Esophagus muscularis mucosa (tissue), 4 donors: ENCODE results near the gene MAGI3. TPM values are rescaled to one million over a fixed set of nuclear protein-coding genes. Genes with fewer than 3 reads are reported as not detected.

Source experiments
- DNase-seq: peaks from one replicate; pipeline ENCODE4 v3.0.0-alpha.2; 2017; ENCODE audit errors: extremely low spot score
- H3K27ac ChIP-seq, 4 donors: fragments of 200-600 bp; sonication (generic); replicated peaks in 1 of 4; 1 replicate in 3 of 4; 2 replicates in 1 of 4; pipeline ENCODE4 v1.5.1; 2016 to 2019; ENCODE audit warnings: mild to moderate bottlenecking in 1 of 4
- H3K27me3 ChIP-seq, 4 donors: fragments of 200-600 bp; sonication (generic); one replicate each; pipeline versions ENCODE4 v1.5.1 to v1.6.0; 2016 to 2019
- H3K36me3 ChIP-seq, 4 donors: fragments of 200-600 bp; sonication (generic); one replicate each; pipeline ENCODE4 v1.5.1; 2016 to 2019
- H3K4me1 ChIP-seq, 4 donors: fragments of 200-600 bp; sonication (generic); one replicate each; pipeline ENCODE4 v1.5.1; 2016 to 2019
- H3K4me3 ChIP-seq, 4 donors: fragments of 200-600 bp; sonication (generic); 1 replicate in 2 of 4; 2 replicates in 2 of 4; pipeline ENCODE4 v1.5.1; 2016 to 2019; ENCODE audit warnings: mild to moderate bottlenecking in 4 of 4, moderate library complexity in 1 of 4
- H3K9me3 ChIP-seq, 4 donors: fragments of 200-600 bp; sonication (generic); 1 replicate in 3 of 4; 2 replicates in 1 of 4; pipeline ENCODE4 v1.5.1; 2016 to 2019
- EP300 ChIP-seq: sonication (generic); formaldehyde crosslinking; IDR thresholded peaks from one replicate; pipeline ENCODE4 v1.6.1; 2017; ENCODE audit warnings: antibody characterized with exemption
- POLR2A ChIP-seq: fragments of 450-650 bp; IDR thresholded peaks from one replicate; pipeline ENCODE4 v1.6.1; 2017; ENCODE audit warnings: antibody characterized with exemption, moderate library complexity, mild to moderate bottlenecking, low read depth
- POLR2AphosphoS5 ChIP-seq, 2 donors: sonication (generic); formaldehyde crosslinking; IDR thresholded peaks; one replicate each; pipeline ENCODE4 v1.6.1; 2017; ENCODE audit warnings: antibody characterized with exemption in 2 of 2
- WGBS: methylation state at CpG from one replicate; pipeline ENCODE4 v1.1.5; 2018; 5-methylcytosine and 5-hydroxymethylcytosine counted together
- intact Hi-C: fragments of 100-400 bp; cut with DNase I; formaldehyde crosslinking; loops from one replicate; pipeline ENCODE4 v1.15.1; 2023
- total RNA-seq, 4 donors: library from RNA; depleted of rRNA; stranded (reverse); fragments of >200 nt; gene quantifications; one replicate each; pipeline versions ENCODE4 v1.1.0 to v1.2.1, GENCODE V29; 2016
- TF ChIP-seq, protein P1 (sequence below), 3 experiments: fragments of 200-600 bp in 2 of 3; fragments of 450-650 bp in 1 of 3; sonication (generic) in 2 of 3; IDR thresholded peaks; one replicate each; pipeline ENCODE4 v1.5.1; 2017 to 2019; ENCODE audit warnings: antibody characterized with exemption in 3 of 3, mild to moderate bottlenecking in 2 of 3, moderate library complexity in 1 of 3

Gene MAGI3
- total RNA-seq, 4 donors from 2014 or later, result 14.6 to 21.7 (median 16.4) TPM

DNA sequence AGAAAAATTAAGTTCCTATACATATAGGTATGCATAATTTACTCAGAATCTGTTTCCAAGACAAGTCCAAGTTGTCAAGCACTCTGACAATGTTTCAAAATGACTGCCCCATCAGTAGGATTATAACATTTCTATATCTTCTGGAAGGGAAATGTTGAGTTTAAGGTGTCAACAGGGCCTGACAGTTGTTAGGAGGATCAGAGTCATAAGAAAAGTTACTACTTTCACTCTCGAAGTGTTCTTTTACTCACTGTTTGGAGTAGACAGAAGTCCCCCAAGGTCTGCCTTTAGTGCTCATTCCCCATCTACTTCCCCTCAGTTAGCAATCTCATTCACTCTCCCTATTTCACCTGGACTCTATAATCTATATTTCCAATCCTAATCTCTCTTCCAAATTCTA is 20.6 kb upstream of the MAGI3 start:
- H3K4me1 ChIP-seq, result no peaks in the 10 kb centered on the region
- intact Hi-C loops, result loop anchor here (10.0 kb wide), 1 partner anchor 315 kb away; no protein-coding TSS in a partner anchor
- no peak overlapping the region for H3K4me3 ChIP-seq
- TF ChIP-seq, protein P1, sequence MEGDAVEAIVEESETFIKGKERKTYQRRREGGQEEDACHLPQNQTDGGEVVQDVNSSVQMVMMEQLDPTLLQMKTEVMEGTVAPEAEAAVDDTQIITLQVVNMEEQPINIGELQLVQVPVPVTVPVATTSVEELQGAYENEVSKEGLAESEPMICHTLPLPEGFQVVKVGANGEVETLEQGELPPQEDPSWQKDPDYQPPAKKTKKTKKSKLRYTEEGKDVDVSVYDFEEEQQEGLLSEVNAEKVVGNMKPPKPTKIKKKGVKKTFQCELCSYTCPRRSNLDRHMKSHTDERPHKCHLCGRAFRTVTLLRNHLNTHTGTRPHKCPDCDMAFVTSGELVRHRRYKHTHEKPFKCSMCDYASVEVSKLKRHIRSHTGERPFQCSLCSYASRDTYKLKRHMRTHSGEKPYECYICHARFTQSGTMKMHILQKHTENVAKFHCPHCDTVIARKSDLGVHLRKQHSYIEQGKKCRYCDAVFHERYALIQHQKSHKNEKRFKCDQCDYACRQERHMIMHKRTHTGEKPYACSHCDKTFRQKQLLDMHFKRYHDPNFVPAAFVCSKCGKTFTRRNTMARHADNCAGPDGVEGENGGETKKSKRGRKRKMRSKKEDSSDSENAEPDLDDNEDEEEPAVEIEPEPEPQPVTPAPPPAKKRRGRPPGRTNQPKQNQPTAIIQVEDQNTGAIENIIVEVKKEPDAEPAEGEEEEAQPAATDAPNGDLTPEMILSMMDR (IDR thresholded peaks at IDR 0.05), result no peak
- TF ChIP-seq POLR2A, result no peak
- no peak for TF ChIP-seq EP300
- no peak for TF ChIP-seq POLR2AphosphoS5 (IDR thresholded peaks at IDR 0.05)
- H3K36me3 ChIP-seq, result no peaks in the 10 kb centered on the region
- H3K27ac ChIP-seq, result no peak overlapping the region
- DNase-seq, result no peak
- WGBS, result 65% methylated on average over 1 of the region's 1 CpG
- no peaks in the 10 kb centered on the region for H3K9me3 ChIP-seq
- no peaks in the 10 kb centered on the region for H3K27me3 ChIP-seq

DNA sequence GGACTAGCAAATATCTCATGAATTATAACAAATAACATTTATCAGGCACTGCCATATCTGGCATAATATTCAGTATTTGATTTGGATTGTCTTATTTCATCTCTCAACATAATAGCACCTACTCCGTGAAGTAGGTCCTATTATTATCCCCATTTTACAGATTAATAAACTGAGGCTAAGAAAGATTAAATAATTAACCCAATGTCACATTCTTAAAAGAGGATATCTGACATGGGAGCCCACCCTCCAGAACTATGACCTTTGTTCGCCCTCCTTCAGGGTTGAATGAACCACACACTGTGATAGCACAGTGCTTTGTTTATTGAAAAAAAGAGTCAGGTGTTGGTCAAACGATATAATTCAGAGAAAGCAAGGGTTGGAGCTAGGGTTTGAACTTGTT is 19.4 kb upstream of the MAGI3 start:
- Histone ChIP-seq H3K9me3 (no peaks in the 10 kb centered on the region), H3K4me3 (no peak overlapping the region), H3K27ac (no peak overlapping the region), H3K4me1 (peaks cover 0 to 7% (median 6%) of the 10 kb centered on the region in 4 donors), H3K27me3 (no peaks in the 10 kb centered on the region), H3K36me3 (no peaks in the 10 kb centered on the region)
- no peak for DNase-seq
- TF ChIP-seq, protein P1 (IDR thresholded peaks at IDR 0.05), result no peak
- TF ChIP-seq POLR2AphosphoS5 (IDR thresholded peaks at IDR 0.05), result no peak
- no peak for TF ChIP-seq POLR2A
- intact Hi-C loops, result loop anchor here (10.0 kb wide), 1 partner anchor 314 kb away; no protein-coding TSS in a partner anchor
- WGBS, result 81% methylated on average over 3 of the region's 3 CpGs

DNA sequence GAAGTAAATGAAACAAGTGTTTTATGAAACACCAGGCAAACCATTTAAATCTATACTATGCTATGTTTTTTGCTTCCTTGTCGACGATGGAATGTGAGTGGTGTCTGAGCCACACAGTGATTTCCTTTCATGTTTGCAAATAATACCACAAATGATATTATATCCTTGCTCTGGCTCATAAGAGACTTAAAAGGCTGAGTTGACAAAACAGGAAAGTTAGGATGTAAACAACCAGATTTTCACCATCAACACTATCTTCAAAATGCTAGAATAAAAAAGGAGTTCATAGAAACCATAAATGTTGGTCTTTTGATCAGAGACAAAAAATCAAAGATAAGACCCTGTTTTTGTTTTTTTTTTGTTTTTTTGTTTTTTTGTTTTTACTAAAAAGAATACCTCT is 17.8 kb upstream of the MAGI3 start:
- no peak for TF ChIP-seq POLR2A
- H3K4me3 ChIP-seq, result no peak overlapping the region
- no peaks in the 10 kb centered on the region for H3K27me3 ChIP-seq
- intact Hi-C loops, result loop anchor here (10.0 kb wide), 1 partner anchor 312 kb away; no protein-coding TSS in a partner anchor
- DNase-seq, result no peak
- no peaks in the 10 kb centered on the region for H3K9me3 ChIP-seq
- 80% methylated on average over 2 of the region's 2 CpGs for WGBS
- no peaks in the 10 kb centered on the region for H3K36me3 ChIP-seq
- no peak overlapping the region for H3K27ac ChIP-seq
- peaks cover 0 to 11% (median 8%) of the 10 kb centered on the region in 4 donors for H3K4me1 ChIP-seq

DNA sequence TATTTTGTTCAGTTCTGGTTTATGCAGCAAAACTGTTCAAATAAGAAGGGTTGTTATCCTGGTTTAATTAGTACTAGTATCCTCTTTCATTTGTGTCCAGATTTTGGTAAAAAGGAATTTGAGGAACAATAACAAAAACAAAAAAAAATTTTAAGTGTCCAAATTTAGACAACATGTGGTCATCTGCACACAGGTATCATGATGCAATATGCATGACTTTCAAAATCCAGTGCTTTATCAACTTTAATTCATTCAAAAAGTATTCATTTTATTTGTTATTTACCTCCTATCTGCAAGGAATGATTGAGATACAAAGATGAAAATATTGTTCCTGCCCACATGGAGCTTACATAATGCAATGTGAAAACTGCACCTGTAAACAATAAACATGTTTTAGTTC is 16.7 kb upstream of the MAGI3 start:
- no peak overlapping the region for H3K4me3 ChIP-seq

DNA sequence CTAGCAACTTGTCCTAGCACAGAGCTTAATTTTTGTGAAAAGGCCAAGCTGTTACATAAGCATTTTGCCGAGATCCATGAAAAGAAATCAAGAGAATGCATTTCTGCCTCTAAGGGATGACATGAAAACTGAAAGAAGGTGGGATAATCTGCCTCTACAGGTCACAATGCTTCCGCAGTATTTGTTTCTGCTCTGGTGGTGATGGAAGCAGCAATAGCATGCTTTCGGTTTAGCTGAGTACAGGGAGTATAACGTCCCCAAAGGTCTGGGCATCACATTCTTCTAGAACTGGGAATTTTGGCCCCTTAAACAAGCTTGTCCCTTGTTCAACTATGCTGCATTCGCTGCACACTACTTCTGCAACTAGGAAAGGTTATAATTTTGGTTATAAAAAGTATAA is 14.4 kb upstream of the MAGI3 start:
- Histone ChIP-seq H3K9me3 (no peaks in the 10 kb centered on the region), H3K36me3 (no peaks in the 10 kb centered on the region), H3K4me1 (peaks cover 0 to 11% (median 8%) of the 10 kb centered on the region in 4 donors), H3K4me3 (peak overlapping the region; percentile 13 to 47 (median 21)), H3K27me3 (no peaks in the 10 kb centered on the region), H3K27ac (peak overlapping the region in 2 of 4 donors; percentile 4 to 17)
- no peak for TF ChIP-seq EP300
- TF ChIP-seq POLR2AphosphoS5 (IDR thresholded peaks at IDR 0.05), result no peak
- intact Hi-C loops, result loop anchor here (10.0 kb wide), 1 partner anchor 309 kb away; no protein-coding TSS in a partner anchor
- no peak for DNase-seq
- 26% methylated on average over 5 of the region's 5 CpGs for WGBS

More for the DNA sequence above, 16.7 kb upstream of the MAGI3 start:
- TF ChIP-seq POLR2AphosphoS5 (IDR thresholded peaks at IDR 0.05) (no peak), POLR2A (no peak), EP300 (no peak)
- TF ChIP-seq, protein P1 (IDR thresholded peaks at IDR 0.05), result no peak
- H3K27me3 ChIP-seq, result no peaks in the 10 kb centered on the region
- no peak for DNase-seq
- no peak overlapping the region for H3K27ac ChIP-seq
- H3K36me3 ChIP-seq, result no peaks in the 10 kb centered on the region
- intact Hi-C loops, result loop anchor here (10.0 kb wide), 1 partner anchor 311 kb away; no protein-coding TSS in a partner anchor
- no peaks in the 10 kb centered on the region for H3K9me3 ChIP-seq
- peaks cover 0 to 11% (median 8%) of the 10 kb centered on the region in 4 donors for H3K4me1 ChIP-seq

DNA sequence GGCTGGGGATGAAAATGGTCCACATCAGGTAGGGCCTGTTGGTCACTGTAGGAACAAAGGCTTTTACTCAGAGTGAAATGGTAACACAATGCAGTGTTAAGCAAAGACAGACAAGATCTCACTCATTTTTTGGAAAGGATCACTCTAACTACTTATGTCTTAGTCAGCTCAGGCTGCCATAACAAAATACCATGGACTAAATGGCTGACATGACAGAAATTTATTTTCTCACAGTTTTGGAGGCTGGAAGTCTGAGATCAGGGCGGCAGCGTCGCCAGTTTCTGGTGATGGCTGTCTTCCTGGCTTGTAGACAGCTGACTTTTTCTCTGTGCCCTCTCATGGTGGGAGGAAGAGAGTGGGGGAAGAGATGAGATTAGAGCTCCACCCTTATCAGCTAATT is 10.2 kb upstream of the MAGI3 start:
- Histone ChIP-seq H3K9me3 (no peaks in the 10 kb centered on the region), H3K27me3 (no peaks in the 10 kb centered on the region), H3K4me3 (no peak overlapping the region), H3K27ac (no peak overlapping the region), H3K36me3 (no peaks in the 10 kb centered on the region), H3K4me1 (peaks cover 0 to 11% (median 7%) of the 10 kb centered on the region in 4 donors)
- no peak for DNase-seq
- 95% methylated on average over 3 of the region's 3 CpGs for WGBS
- intact Hi-C loops, result no loop called here
- TF ChIP-seq POLR2AphosphoS5 (IDR thresholded peaks at IDR 0.05), result no peak
- TF ChIP-seq EP300, result no peak
- TF ChIP-seq POLR2A, result no peak
- TF ChIP-seq, protein P1 (IDR thresholded peaks at IDR 0.05), result no peak
